ENCODE data around the gene PKHD1.

- TF ChIP-seq BRCA1 (IDR thresholded peaks at IDR 0.05; ENCODE audit: low read depth, low read length) (no peak), CTCF (IDR thresholded peaks at IDR 0.05; ENCODE audit: control extremely low read depth in 1 of 3, insufficient read depth in 1 of 3, low read depth in 1 of 3, low read length in 3 of 3) (no peak), POLR2AphosphoS5 (IDR thresholded peaks at IDR 0.05; ENCODE audit: low read depth, low read length) (no peak), PHF8 (conservative IDR thresholded peaks at IDR 0.05; ENCODE audit: low read depth, low read length) (no peak), CEBPB (IDR thresholded peaks at IDR 0.05; ENCODE audit: low read depth, low read length) (no peak), TAF1 (IDR thresholded peaks at IDR 0.05; ENCODE audit: low read depth, low read length) (no peak), POLR2A (IDR thresholded peaks at IDR 0.05; ENCODE audit: control extremely low read depth in 1 of 2, low read depth in 2 of 2, low read length in 2 of 2) (no peak), NANOG (IDR thresholded peaks at IDR 0.05; ENCODE audit: insufficient read depth, low read depth, low read length, poor library complexity, severe bottlenecking) (no peak), USF2 (IDR thresholded peaks at IDR 0.05; ENCODE audit: low read length) (no peak), JUND (IDR thresholded peaks at IDR 0.05; ENCODE audit: low read length) (no peak), EGR1 (IDR thresholded peaks at IDR 0.05; ENCODE audit: borderline replicate concordance, low read depth, low read length) (no peak), NRF1 (IDR thresholded peaks at IDR 0.05; ENCODE audit: low read depth, low read length) (no peak), ZNF274 (IDR thresholded peaks at IDR 0.05; ENCODE audit: borderline replicate concordance, extremely low read depth, low read length) (no peak)
Measured at GRCh38 chr6:51868591-51869355, 218.6 kb downstream of the PKHD1 start.

All from H1 (cell line).